Adrenal gland (tissue), 5 donors: ENCODE data around the gene TMEM135.

ENCODE experiments used
- POLR2A ChIP-seq, 2 donors: fragments of 450-650 bp; IDR thresholded peaks; one replicate each; pipeline ENCODE4 v1.6.1; 2017; ENCODE audit warnings: antibody characterized with exemption in 2 of 2, mild to moderate bottlenecking in 2 of 2, moderate library complexity in 1 of 2
- TF ChIP-seq, protein P1 (sequence below), 6 experiments: fragments of 450-650 bp in 4 of 6; fragments of 200-600 bp in 2 of 6; sonication (generic) in 1 of 6; IDR thresholded peaks; 1 replicate in 5 of 6; 2 replicates in 1 of 6; pipeline versions ENCODE4 v1.5.1 to v1.8.0; 2016 to 2021; ENCODE audit warnings: antibody characterized with exemption in 6 of 6, mild to moderate bottlenecking in 2 of 6, moderate library complexity in 1 of 6
- donor health status: DM: no; HTN: no; CAD: no.

DNA sequence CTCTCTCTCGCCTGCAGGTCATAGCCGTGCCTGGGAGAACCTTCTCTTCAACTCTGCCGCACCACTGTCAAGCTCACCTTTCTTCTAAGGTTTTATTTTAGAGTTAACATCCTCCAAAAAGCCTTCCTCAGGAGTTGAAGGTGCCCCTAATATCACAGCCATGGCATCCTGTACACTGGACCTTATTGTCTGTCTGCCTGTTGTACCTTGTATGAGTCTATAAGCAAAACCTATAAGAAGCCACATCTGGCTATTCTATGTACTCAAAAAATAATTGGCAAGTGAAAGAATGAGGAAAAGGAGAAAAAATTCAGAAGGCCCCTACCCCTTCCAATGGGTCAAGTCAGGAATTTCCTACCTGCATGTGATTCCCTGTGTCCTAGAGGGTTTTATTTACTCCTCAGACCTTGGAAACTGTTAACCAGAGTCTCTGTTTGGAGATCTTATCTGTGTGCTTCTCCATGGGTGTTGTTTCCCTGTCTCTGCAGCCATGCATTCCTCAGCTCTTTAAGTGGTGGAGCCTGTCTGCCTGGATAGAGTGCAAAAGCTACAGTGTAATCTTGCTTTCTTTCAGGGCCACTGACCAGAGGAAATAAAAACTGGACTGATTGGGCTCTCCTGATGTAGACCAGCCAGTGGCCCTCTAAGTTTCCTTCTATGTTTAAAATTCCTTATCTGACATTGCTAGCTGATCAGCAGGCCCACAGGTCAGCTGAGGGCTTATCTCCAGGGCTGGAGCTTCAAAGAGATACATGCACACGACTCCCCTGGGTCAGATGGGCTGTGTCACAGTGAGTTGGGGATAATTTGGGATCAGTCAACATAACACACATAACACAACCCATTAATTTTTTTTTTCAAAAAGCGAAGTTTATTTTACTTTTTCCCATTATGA is 37.6 kb upstream of the TMEM135 start:
- TF ChIP-seq, protein P1, sequence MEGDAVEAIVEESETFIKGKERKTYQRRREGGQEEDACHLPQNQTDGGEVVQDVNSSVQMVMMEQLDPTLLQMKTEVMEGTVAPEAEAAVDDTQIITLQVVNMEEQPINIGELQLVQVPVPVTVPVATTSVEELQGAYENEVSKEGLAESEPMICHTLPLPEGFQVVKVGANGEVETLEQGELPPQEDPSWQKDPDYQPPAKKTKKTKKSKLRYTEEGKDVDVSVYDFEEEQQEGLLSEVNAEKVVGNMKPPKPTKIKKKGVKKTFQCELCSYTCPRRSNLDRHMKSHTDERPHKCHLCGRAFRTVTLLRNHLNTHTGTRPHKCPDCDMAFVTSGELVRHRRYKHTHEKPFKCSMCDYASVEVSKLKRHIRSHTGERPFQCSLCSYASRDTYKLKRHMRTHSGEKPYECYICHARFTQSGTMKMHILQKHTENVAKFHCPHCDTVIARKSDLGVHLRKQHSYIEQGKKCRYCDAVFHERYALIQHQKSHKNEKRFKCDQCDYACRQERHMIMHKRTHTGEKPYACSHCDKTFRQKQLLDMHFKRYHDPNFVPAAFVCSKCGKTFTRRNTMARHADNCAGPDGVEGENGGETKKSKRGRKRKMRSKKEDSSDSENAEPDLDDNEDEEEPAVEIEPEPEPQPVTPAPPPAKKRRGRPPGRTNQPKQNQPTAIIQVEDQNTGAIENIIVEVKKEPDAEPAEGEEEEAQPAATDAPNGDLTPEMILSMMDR (IDR thresholded peaks at IDR 0.05), result no peak
- TF ChIP-seq POLR2A (IDR thresholded peaks at IDR 0.05), result no peak
